AG10803 (cell line): ENCODE measurements around the gene GSN.

Experiments used
- DNase-seq: peaks from one replicate; pipeline ENCODE4 v3.0.0; 2010; ENCODE audit warnings: low read depth
- H3K4me3 ChIP-seq: 2 replicates; pipeline ENCODE4 v1.5.1; 2011; ENCODE audit warnings: mild to moderate bottlenecking, low read length, control low read depth
- CTCF ChIP-seq: conservative IDR thresholded peaks from 2 replicates; pipeline ENCODE4 v1.5.1; 2011; ENCODE audit warnings: mild to moderate bottlenecking, low read length, control low read depth, inconsistent platforms

Gene GSN

GRCh38 chr9:121295662-121296191 is 27.8 kb downstream of the GSN start:
- no peak for TF ChIP-seq CTCF
- H3K4me3 ChIP-seq, result no peak overlapping the region
- no peak for DNase-seq

- H3K4me3 ChIP-seq, result no peak overlapping the region
- TF ChIP-seq CTCF, result no peak
- DNase-seq, result no peak
Measured at GRCh38 chr9:121296213-121297127, 28.5 kb downstream of the GSN start.

- H3K4me3 ChIP-seq, result no peak overlapping the region
- DNase-seq, result no peak
- no peak for TF ChIP-seq CTCF
Measured at GRCh38 chr9:121297389-121297788, 29.4 kb downstream of the GSN start.

- no peak overlapping the region for H3K4me3 ChIP-seq
- TF ChIP-seq CTCF, result no peak
- no peak for DNase-seq
Measured at GRCh38 chr9:121298016-121298538, 30.1 kb downstream of the GSN start.

- H3K4me3 ChIP-seq, result peak overlapping the region; percentile 43
- TF ChIP-seq CTCF, result no peak
- no peak for DNase-seq
Measured at GRCh38 chr9:121298689-121299466, 30.9 kb downstream of the GSN start.

- no peak for TF ChIP-seq CTCF
- peak; percentile 33 for DNase-seq
- peak overlapping the region; percentile 43 for H3K4me3 ChIP-seq
Measured at GRCh38 chr9:121299467-121300282, 31.7 kb downstream of the GSN start.
